ENCODE measurements around the gene GET4. TPM values are rescaled to one million over a fixed set of nuclear protein-coding genes. Genes with fewer than 3 reads are reported as not detected.
A peak's percentile ranks its signal among the peaks of the same experiment; 100 is the strongest.
"Not testable (repeated sequence)": the region's sequence is repeated elsewhere in the genome, so short reads cannot be mapped to it uniquely, and the experiment has no call there.

GET4 gene
- total RNA-seq, 2 experiments from 2014 or later = 17.7 to 29.7 TPM

GRCh38 chr7:904847-905246, 28.5 kb downstream of the GET4 start:
- intact Hi-C loops (cut with DNase I, micrococcal nuclease) = loop anchor here in 1 of 2 experiments (5.0 kb wide), 1 partner anchor 67 kb away; no protein-coding TSS in a partner anchor
- H3K27ac Mint-ChIP-seq = no peak overlapping the region
- ChIA-PET CTCF (no interaction called here), POLR2A (no interaction called here)
- DNase-seq (no peak), ATAC-seq (no peak)
- H3K4me3 Mint-ChIP-seq = no peak overlapping the region
- no peaks in the 10 kb centered on the region for H3K9me3 Mint-ChIP-seq (ENCODE audit: low read depth)
- peaks cover 6% of the 10 kb centered on the region for H3K36me3 Mint-ChIP-seq (ENCODE audit: low read depth)
- peaks cover 2% of the 10 kb centered on the region for H3K4me1 Mint-ChIP-seq
- H3K27me3 Mint-ChIP-seq = no peaks in the 10 kb centered on the region

- Mint-ChIP-seq H3K27ac (no peak overlapping the region), H3K4me3 (no peak overlapping the region), H3K36me3 (ENCODE audit: low read depth) (peaks cover 6% of the 10 kb centered on the region), H3K27me3 (no peaks in the 10 kb centered on the region), H3K4me1 (peaks cover 10% of the 10 kb centered on the region), H3K9me3 (ENCODE audit: low read depth) (no peaks in the 10 kb centered on the region)
- ChIA-PET CTCF (interaction anchor here (0.9 to 1.8 kb wide), 4 partner anchors 47 to 87 kb away, joined by 3 to 7 read pairs (median 6); no protein-coding TSS in a partner anchor), POLR2A (no interaction called here)
- ATAC-seq = peak; percentile 14
- intact Hi-C loops (cut with DNase I, micrococcal nuclease) = loop anchor here in 1 of 2 experiments (5.0 kb wide), 1 partner anchor 66 kb away; no protein-coding TSS in a partner anchor
- peak; percentile 43 for DNase-seq
Observed at GRCh38 chr7:906776-907157, 30.4 kb downstream of the GET4 start.

- H3K9me3 Mint-ChIP-seq (ENCODE audit: low read depth) = no peaks in the 10 kb centered on the region
- peaks cover 10% of the 10 kb centered on the region for H3K4me1 Mint-ChIP-seq
- CTCF ChIA-PET = interaction anchor here (0.5 to 1.8 kb wide), 10 partner anchors 16 to 567 kb away, joined by 3 to 7 read pairs (median 4); partner anchors contain the start of gene COX19
- POLR2A ChIA-PET = interaction anchor here (0.6 kb wide), 2 partner anchors 67 to 233 kb away, joined by 3 read pairs; no protein-coding TSS in a partner anchor
- peak; percentile 59 for DNase-seq
- H3K27ac Mint-ChIP-seq = no peak overlapping the region
- intact Hi-C loops (cut with DNase I, micrococcal nuclease) = loop anchor here in 1 of 2 experiments (5.0 kb wide), 1 partner anchor 65 kb away; no protein-coding TSS in a partner anchor
- H3K27me3 Mint-ChIP-seq = no peaks in the 10 kb centered on the region
- ATAC-seq = peak; percentile 14
- H3K4me3 Mint-ChIP-seq = no peak overlapping the region
- peaks cover 6% of the 10 kb centered on the region for H3K36me3 Mint-ChIP-seq (ENCODE audit: low read depth)
Observed at GRCh38 chr7:907158-907980, 31.0 kb downstream of the GET4 start.

DNA sequence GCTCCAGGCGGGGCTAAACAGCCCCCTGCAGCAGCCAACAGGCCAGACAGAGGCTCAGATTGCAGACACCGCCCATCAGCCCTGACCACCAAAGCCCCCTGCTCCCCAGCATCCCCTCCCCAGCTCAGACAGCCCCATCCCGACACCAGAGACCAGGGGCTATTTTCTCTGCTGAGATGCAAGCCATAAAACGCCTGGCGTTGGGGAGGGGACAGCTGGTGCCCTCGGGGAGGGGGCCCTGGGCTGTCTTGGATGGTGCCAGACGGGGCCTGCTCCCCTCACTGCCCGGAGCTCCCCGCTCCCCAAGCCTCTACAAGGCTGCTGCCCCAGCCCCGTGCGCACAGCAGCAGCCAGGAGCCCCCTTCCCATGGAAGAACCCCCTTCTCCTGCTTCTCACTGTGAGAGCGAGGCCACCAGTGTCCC, 31.8 kb downstream of the GET4 start:
- Mint-ChIP-seq H3K4me3 (no peak overlapping the region), H3K9me3 (ENCODE audit: low read depth) (no peaks in the 10 kb centered on the region), H3K36me3 (ENCODE audit: low read depth) (no peaks in the 10 kb centered on the region), H3K27me3 (no peaks in the 10 kb centered on the region), H3K4me1 (peaks cover 10% of the 10 kb centered on the region), H3K27ac (no peak overlapping the region)
- intact Hi-C loops (cut with DNase I, micrococcal nuclease) = loop anchor here (1.0 to 5.0 kb wide), 5 partner anchors 15 to 66 kb away; partner anchors contain the start of gene ADAP1 (in 1 of the 2)
- POLR2A ChIA-PET = interaction anchor here (0.6 kb wide), 1 partner anchor 234 kb away, joined by 3 read pairs; no protein-coding TSS in a partner anchor
- CTCF ChIA-PET = interaction anchor here (0.5 to 1.8 kb wide), 8 partner anchors 15 to 272 kb away, joined by 3 to 7 read pairs (median 4); partner anchors contain the start of gene COX19
- ATAC-seq (no peak), DNase-seq (no peak)

- POLR2A ChIA-PET; H3K27ac Mint-ChIP-seq; H3K9me3 Mint-ChIP-seq (ENCODE audit: low read depth); H3K36me3 Mint-ChIP-seq (ENCODE audit: low read depth); H3K4me1 Mint-ChIP-seq; H3K4me3 Mint-ChIP-seq; H3K27me3 Mint-ChIP-seq: not testable (repeated sequence)
- intact Hi-C loops (cut with DNase I, micrococcal nuclease) = loop anchor here (1.0 to 5.0 kb wide), 6 partner anchors 15 to 157 kb away; partner anchors contain the start of gene ADAP1 (in 1 of the 2)
- DNase-seq = peak; percentile 82
- CTCF ChIA-PET = interaction anchor here (0.8 to 2.3 kb wide), 6 partner anchors 42 to 141 kb away, joined by 3 to 10 read pairs (median 5); partner anchors contain the start of gene COX19
- peak; percentile 81 for ATAC-seq
Observed at GRCh38 chr7:908591-909357, 32.4 kb downstream of the GET4 start.

- Mint-ChIP-seq H3K27me3 (no peaks in the 10 kb centered on the region), H3K9me3 (ENCODE audit: low read depth) (no peaks in the 10 kb centered on the region), H3K27ac (no peak overlapping the region), H3K36me3 (ENCODE audit: low read depth) (no peaks in the 10 kb centered on the region), H3K4me3 (peak overlapping the region; percentile 30), H3K4me1 (peaks cover 10% of the 10 kb centered on the region)
- ChIA-PET POLR2A (no interaction called here), CTCF (interaction anchor here (0.6 to 2.3 kb wide), 13 partner anchors 8 to 645 kb away, joined by 3 to 10 read pairs (median 3); partner anchors contain the start of gene COX19)
- ATAC-seq = peak; percentile 28
- intact Hi-C loops (cut with DNase I, micrococcal nuclease) = loop anchor here (1.0 to 5.0 kb wide), 3 partner anchors 12 to 156 kb away; no protein-coding TSS in a partner anchor
- peak; percentile 37 for DNase-seq
Observed at GRCh38 chr7:909358-910329, 33.3 kb downstream of the GET4 start.

GRCh38 chr7:910441-910861, 34.1 kb downstream of the GET4 start:
- Mint-ChIP-seq H3K9me3 (ENCODE audit: low read depth) (no peaks in the 10 kb centered on the region), H3K27ac (no peak overlapping the region), H3K4me1 (peaks cover 10% of the 10 kb centered on the region), H3K4me3 (peak overlapping the region; percentile 30), H3K27me3 (no peaks in the 10 kb centered on the region), H3K36me3 (ENCODE audit: low read depth) (no peaks in the 10 kb centered on the region)
- peak; percentile 21 for ATAC-seq
- intact Hi-C loops (cut with DNase I, micrococcal nuclease) = loop anchor here in 1 of 2 experiments (1.0 kb wide), 1 partner anchor 11 kb away; no protein-coding TSS in a partner anchor
- no peak for DNase-seq
- POLR2A ChIA-PET = no interaction called here
- CTCF ChIA-PET = interaction anchor here (0.6 to 2.3 kb wide), 9 partner anchors 9 to 646 kb away, joined by 3 to 10 read pairs (median 3); partner anchors contain the start of gene COX19

- H3K27me3 Mint-ChIP-seq = no peaks in the 10 kb centered on the region
- ChIA-PET POLR2A (no interaction called here), CTCF (interaction anchor here (0.6 to 2.3 kb wide), 5 partner anchors 14 to 83 kb away, joined by 3 to 10 read pairs (median 5); partner anchors contain the start of gene COX19)
- H3K9me3 Mint-ChIP-seq (ENCODE audit: low read depth) = no peaks in the 10 kb centered on the region
- intact Hi-C loops (cut with DNase I, micrococcal nuclease) = loop anchor here in 1 of 2 experiments (1.0 kb wide), 1 partner anchor 10 kb away; no protein-coding TSS in a partner anchor
- H3K4me3 Mint-ChIP-seq = no peak overlapping the region
- ATAC-seq (no peak), DNase-seq (no peak)
- H3K4me1 Mint-ChIP-seq = peaks cover 10% of the 10 kb centered on the region
- no peak overlapping the region for H3K27ac Mint-ChIP-seq
- no peaks in the 10 kb centered on the region for H3K36me3 Mint-ChIP-seq (ENCODE audit: low read depth)
Observed at GRCh38 chr7:910931-911431, 34.6 kb downstream of the GET4 start.

GRCh38 chr7:911791-912480, 35.6 kb downstream of the GET4 start:
- no peak overlapping the region for H3K4me3 Mint-ChIP-seq
- ChIA-PET CTCF (interaction anchor here (1.2 kb wide), 1 partner anchor 81 kb away, joined by 3 read pairs; no protein-coding TSS in a partner anchor), POLR2A (no interaction called here)
- intact Hi-C loops (cut with DNase I, micrococcal nuclease) = no loop called here
- DNase-seq = no peak
- no peak overlapping the region for H3K27ac Mint-ChIP-seq
- no peaks in the 10 kb centered on the region for H3K27me3 Mint-ChIP-seq
- peaks cover 10% of the 10 kb centered on the region for H3K4me1 Mint-ChIP-seq
- H3K36me3 Mint-ChIP-seq (ENCODE audit: low read depth) = no peaks in the 10 kb centered on the region
- no peaks in the 10 kb centered on the region for H3K9me3 Mint-ChIP-seq (ENCODE audit: low read depth)
- no peak for ATAC-seq

Data from activated CD4-positive, alpha-beta T cell treated with anti-CD3 and anti-CD28 coated beads for 36 hours (primary cell).